Neural progenitor cell (in vitro differentiated cells): Measurements from ENCODE around the gene TMPRSS11D. TPM values are rescaled to one million over a fixed set of nuclear protein-coding genes. Genes with fewer than 3 reads are reported as not detected.
A peak's percentile ranks its signal among the peaks of the same experiment; 100 is the strongest.

ENCODE experiments used
- DNase-seq: peaks from one replicate; pipeline ENCODE4 v3.0.0-alpha.2; 2016; ENCODE audit warnings: low spot score
- H2AFZ ChIP-seq: fragments of 200-600 bp; sonication (generic); replicated peaks from 2 replicates; pipeline ENCODE4 v1.6.1; 2016; ENCODE audit warnings: antibody characterized with exemption
- H3F3A ChIP-seq: fragments of 200-600 bp; sonication (generic); 2 replicates; pipeline ENCODE4 v1.6.1; 2016; ENCODE audit warnings: antibody characterized with exemption, low read depth
- H3K27ac ChIP-seq: fragments of 200-600 bp; sonication (generic); 2 replicates; pipeline ENCODE4 v1.5.1; 2016; ENCODE audit warnings: mild to moderate bottlenecking
- H3K27me3 ChIP-seq: fragments of 200-600 bp; sonication (generic); 2 replicates; pipeline ENCODE4 v1.6.1; 2016; ENCODE audit warnings: mild to moderate bottlenecking, moderate library complexity
- H3K36me3 ChIP-seq: fragments of 200-600 bp; sonication (generic); 2 replicates; pipeline ENCODE4 v1.5.1; 2016
- H3K4me1 ChIP-seq: fragments of 200-600 bp; sonication (generic); 2 replicates; pipeline ENCODE4 v1.6.1; 2016; ENCODE audit warnings: mixed run types
- H3K4me2 ChIP-seq: fragments of 200-600 bp; sonication (generic); 2 replicates; pipeline ENCODE4 v1.6.1; 2016
- H3K4me3 ChIP-seq: fragments of 200-600 bp; sonication (generic); 2 replicates; pipeline ENCODE4 v1.5.1; 2016
- H3K79me2 ChIP-seq: fragments of 200-600 bp; sonication (generic); 2 replicates; pipeline ENCODE4 v1.6.1; 2016; ENCODE audit warnings: low read depth
- H3K9ac ChIP-seq: fragments of 200-600 bp; sonication (generic); 2 replicates; pipeline ENCODE4 v1.6.1; 2016
- H3K9me3 ChIP-seq: fragments of 200-600 bp; sonication (generic); 2 replicates; pipeline ENCODE4 v1.5.1; 2016; ENCODE audit warnings: low read depth
- H4K20me1 ChIP-seq: fragments of 200-600 bp; sonication (generic); 2 replicates; pipeline ENCODE4 v1.6.1; 2016; ENCODE audit warnings: low read depth
- H3K27ac Mint-ChIP-seq: 3 replicates; pipeline ENCODE4 v1.8.0; 2021; ENCODE audit warnings: mixed read lengths
- H3K27me3 Mint-ChIP-seq: 2 replicates; pipeline ENCODE4 v1.8.0; 2022; ENCODE audit warnings: low read depth, mild to moderate bottlenecking, inconsistent platforms, moderate library complexity, mixed read lengths; ENCODE audit not compliant: insufficient read depth
- H3K36me3 Mint-ChIP-seq: 3 replicates; pipeline ENCODE4 v1.8.0; 2021; ENCODE audit warnings: mixed read lengths
- H3K4me1 Mint-ChIP-seq: 3 replicates; pipeline ENCODE4 v1.8.0; 2021; ENCODE audit warnings: mixed read lengths
- H3K4me3 Mint-ChIP-seq: 3 replicates; pipeline ENCODE4 v1.8.0; 2021; ENCODE audit warnings: mild to moderate bottlenecking, moderate library complexity, mixed read lengths
- H3K9me3 Mint-ChIP-seq: 3 replicates; pipeline ENCODE4 v1.8.0; 2020; ENCODE audit warnings: mixed read lengths
- EZH2 ChIP-seq: fragments of 200-600 bp; sonication (generic); IDR thresholded peaks from 2 replicates; pipeline ENCODE4 v1.6.1; 2017; ENCODE audit warnings: antibody characterized with exemption, mild to moderate bottlenecking, moderate library complexity
- EZH2phosphoT487 ChIP-seq: fragments of 200-600 bp; sonication (generic); IDR thresholded peaks from 2 replicates; pipeline ENCODE4 v1.6.1; 2017; ENCODE audit warnings: antibody characterized with exemption
- total RNA-seq: library from RNA; depleted of rRNA; stranded (reverse); fragments of >200 nt; gene quantifications from 2 replicates; pipeline ENCODE4 v1.2.3, GENCODE V29; 2015; ENCODE audit warnings: low replicate concordance
- TF ChIP-seq, protein P1 (sequence below): fragments of 200-600 bp; sonication (generic); IDR thresholded peaks from 2 replicates; pipeline ENCODE4 v1.5.1; 2017; ENCODE audit warnings: antibody characterized with exemption, mild to moderate bottlenecking

TMPRSS11D gene
- total RNA-seq, 1 donor from 2014 or later = not detected

DNA sequence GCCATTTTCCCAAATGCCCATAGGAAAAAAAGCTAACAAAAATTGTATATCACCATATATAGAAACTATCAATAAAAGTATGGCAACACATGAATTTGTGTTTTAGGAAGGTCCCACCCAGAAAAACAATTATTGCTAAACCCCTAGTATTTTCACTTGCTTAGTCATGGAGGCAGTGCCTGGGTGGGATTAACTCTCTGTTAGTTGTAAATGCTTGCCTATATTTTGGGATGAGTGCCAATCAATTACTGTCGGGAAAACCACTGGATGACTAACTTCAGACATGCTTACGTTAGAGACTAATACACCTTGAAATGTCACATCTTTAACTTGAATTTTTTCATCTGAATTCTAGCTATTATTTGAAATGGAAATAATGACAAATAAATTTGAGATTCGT is 45.6 kb upstream of the TMPRSS11D start:
- no peak overlapping the region for H3K4me3 Mint-ChIP-seq

DNA sequence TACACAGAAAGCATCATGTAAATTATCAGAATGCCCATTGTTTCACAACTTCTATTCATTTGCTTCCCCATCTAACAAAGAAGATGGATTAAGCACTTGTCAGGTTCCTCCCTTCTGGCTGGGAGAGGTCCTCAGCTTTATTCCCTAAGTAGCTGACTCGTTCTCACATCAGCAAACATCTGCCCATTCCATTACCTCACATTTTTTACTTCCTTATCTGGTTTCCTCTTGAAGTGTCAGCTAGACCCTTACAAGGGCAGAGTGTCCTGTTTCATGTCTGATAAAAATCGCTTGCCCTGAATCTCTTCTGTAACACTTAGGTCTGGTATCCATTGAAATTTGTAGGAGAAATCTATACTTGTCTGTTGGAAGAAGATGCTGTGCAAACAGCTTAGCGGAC is 44.7 kb upstream of the TMPRSS11D start:
- H3K9ac ChIP-seq = no peak overlapping the region
- no peak overlapping the region for H3K27ac ChIP-seq
- Mint-ChIP-seq H3K27ac (no peak overlapping the region), H3K4me1 (no peaks in the 10 kb centered on the region), H3K36me3 (no peaks in the 10 kb centered on the region), H3K4me3 (no peak overlapping the region), H3K27me3 (no peaks in the 10 kb centered on the region), H3K9me3 (no peaks in the 10 kb centered on the region)
- H3K36me3 ChIP-seq = no peaks in the 10 kb centered on the region
- H3K79me2 ChIP-seq = no peaks in the 10 kb centered on the region
- H3K27me3 ChIP-seq = no peaks in the 10 kb centered on the region
- no peak overlapping the region for H3K4me3 ChIP-seq
- no peak for TF ChIP-seq EZH2phosphoT487
- TF ChIP-seq EZH2 = no peak
- TF ChIP-seq, protein P1, sequence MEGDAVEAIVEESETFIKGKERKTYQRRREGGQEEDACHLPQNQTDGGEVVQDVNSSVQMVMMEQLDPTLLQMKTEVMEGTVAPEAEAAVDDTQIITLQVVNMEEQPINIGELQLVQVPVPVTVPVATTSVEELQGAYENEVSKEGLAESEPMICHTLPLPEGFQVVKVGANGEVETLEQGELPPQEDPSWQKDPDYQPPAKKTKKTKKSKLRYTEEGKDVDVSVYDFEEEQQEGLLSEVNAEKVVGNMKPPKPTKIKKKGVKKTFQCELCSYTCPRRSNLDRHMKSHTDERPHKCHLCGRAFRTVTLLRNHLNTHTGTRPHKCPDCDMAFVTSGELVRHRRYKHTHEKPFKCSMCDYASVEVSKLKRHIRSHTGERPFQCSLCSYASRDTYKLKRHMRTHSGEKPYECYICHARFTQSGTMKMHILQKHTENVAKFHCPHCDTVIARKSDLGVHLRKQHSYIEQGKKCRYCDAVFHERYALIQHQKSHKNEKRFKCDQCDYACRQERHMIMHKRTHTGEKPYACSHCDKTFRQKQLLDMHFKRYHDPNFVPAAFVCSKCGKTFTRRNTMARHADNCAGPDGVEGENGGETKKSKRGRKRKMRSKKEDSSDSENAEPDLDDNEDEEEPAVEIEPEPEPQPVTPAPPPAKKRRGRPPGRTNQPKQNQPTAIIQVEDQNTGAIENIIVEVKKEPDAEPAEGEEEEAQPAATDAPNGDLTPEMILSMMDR = no peak
- no peaks in the 10 kb centered on the region for H3F3A ChIP-seq
- no peaks in the 10 kb centered on the region for H4K20me1 ChIP-seq
- DNase-seq = peak; percentile 16
- H3K4me1 ChIP-seq = peaks cover 7% of the 10 kb centered on the region
- H3K9me3 ChIP-seq = no peaks in the 10 kb centered on the region
- H3K4me2 ChIP-seq = peak overlapping the region; percentile 21
- no peak overlapping the region for H2AFZ ChIP-seq

More for the DNA sequence above, 45.6 kb upstream of the TMPRSS11D start:
- Mint-ChIP-seq H3K27me3 (no peaks in the 10 kb centered on the region), H3K27ac (no peak overlapping the region), H3K4me1 (no peaks in the 10 kb centered on the region), H3K36me3 (no peaks in the 10 kb centered on the region), H3K9me3 (no peaks in the 10 kb centered on the region)
- DNase-seq = no peak
- Histone ChIP-seq H3K4me2 (no peak overlapping the region), H3K27ac (no peak overlapping the region), H3K9ac (no peak overlapping the region), H3K4me1 (peaks cover 10% of the 10 kb centered on the region), H3K36me3 (no peaks in the 10 kb centered on the region), H3F3A (no peaks in the 10 kb centered on the region), H3K27me3 (no peaks in the 10 kb centered on the region), H3K4me3 (no peak overlapping the region), H3K79me2 (no peaks in the 10 kb centered on the region), H3K9me3 (no peaks in the 10 kb centered on the region), H2AFZ (no peak overlapping the region), H4K20me1 (no peaks in the 10 kb centered on the region)
- no peak for TF ChIP-seq EZH2
- no peak for TF ChIP-seq EZH2phosphoT487
- TF ChIP-seq, protein P1 = no peak

DNA sequence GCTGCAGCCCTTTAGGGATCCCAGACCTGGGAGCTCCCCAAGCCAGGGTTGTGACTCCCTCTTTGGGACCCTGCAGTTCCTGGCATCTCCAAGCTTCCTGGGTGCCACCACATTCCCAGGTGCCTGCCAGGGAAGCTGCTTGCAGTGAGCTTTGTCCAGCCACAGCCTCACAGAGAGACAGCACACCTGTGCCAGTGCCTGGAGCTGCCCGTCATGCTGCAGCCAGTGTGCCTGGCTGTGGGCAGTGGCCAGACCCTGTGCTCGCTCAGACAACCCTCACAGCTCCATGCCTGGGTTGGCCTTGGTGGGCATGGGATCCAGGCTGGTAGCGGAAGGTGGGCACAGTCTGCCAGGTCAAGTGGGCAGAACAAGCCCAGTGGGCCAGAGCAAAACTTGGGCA is 43.4 kb upstream of the TMPRSS11D start:
- Histone ChIP-seq H3F3A (no peaks in the 10 kb centered on the region), H3K36me3 (no peaks in the 10 kb centered on the region), H3K9me3 (no peaks in the 10 kb centered on the region), H3K4me2 (no peak overlapping the region), H3K27me3 (no peaks in the 10 kb centered on the region), H3K27ac (no peak overlapping the region), H3K4me1 (peaks cover 7% of the 10 kb centered on the region), H3K9ac (no peak overlapping the region), H3K79me2 (no peaks in the 10 kb centered on the region), H3K4me3 (no peak overlapping the region), H4K20me1 (no peaks in the 10 kb centered on the region), H2AFZ (no peak overlapping the region)
- Mint-ChIP-seq H3K36me3 (no peaks in the 10 kb centered on the region), H3K9me3 (no peaks in the 10 kb centered on the region), H3K27me3 (no peaks in the 10 kb centered on the region), H3K27ac (no peak overlapping the region), H3K4me3 (no peak overlapping the region), H3K4me1 (peaks cover under 1% of the 10 kb centered on the region)
- TF ChIP-seq EZH2 (no peak), EZH2phosphoT487 (no peak)
- TF ChIP-seq, protein P1 = no peak
- no peak for DNase-seq
